Ramos (cell line): ENCODE results near the gene THAP5.

ENCODE experiments used
- in situ Hi-C: fragments of 300-500 bp; cut with MboI; formaldehyde crosslinking; loops from one replicate; pipeline ENCODE4 v1.14.3; 2022; ENCODE audit warnings: low sequenced_read_pairs; ENCODE audit not compliant: unreplicated experiment

Gene THAP5

GRCh38 chr7:108569381-108570145 is at the start of gene THAP5, which contains the start of gene DNAJB9:
Gene THAP5, minus strand, starts transcription at chr7:108569706. Its CDS starts 137 bp downstream, at chr7:108569569.
Gene DNAJB9, plus strand, starts transcription at chr7:108569874. Its CDS starts 1,853 bp downstream, at chr7:108571727.
- in situ Hi-C loops = no loop called here

- in situ Hi-C loops = no loop called here
These were observed 48.5 kb upstream of the THAP5 start for GRCh38 chr7:108618056-108618455.

GRCh38 chr7:108614896-108615295 is 45.4 kb upstream of the THAP5 start:
- in situ Hi-C loops = no loop called here

- in situ Hi-C loops = no loop called here
These were observed 44.5 kb upstream of the THAP5 start for GRCh38 chr7:108613949-108614381.

GRCh38 chr7:108613147-108613948 is 43.8 kb upstream of the THAP5 start:
- in situ Hi-C loops = no loop called here

- in situ Hi-C loops = no loop called here
These were observed 41.8 kb upstream of the THAP5 start for GRCh38 chr7:108611268-108611667.

- in situ Hi-C loops = no loop called here
These were observed 40.1 kb upstream of the THAP5 start for GRCh38 chr7:108609643-108610042.

- in situ Hi-C loops = no loop called here
These were observed 36.2 kb upstream of the THAP5 start for GRCh38 chr7:108605559-108606201.

- in situ Hi-C loops = no loop called here
These were observed 35.0 kb upstream of the THAP5 start for GRCh38 chr7:108604307-108605077.

GRCh38 chr7:108603656-108604306 is 34.3 kb upstream of the THAP5 start:
- in situ Hi-C loops = no loop called here

- in situ Hi-C loops = no loop called here
These were observed 30.9 kb upstream of the THAP5 start for GRCh38 chr7:108600399-108600798.

- in situ Hi-C loops = no loop called here
These were observed 29.5 kb upstream of the THAP5 start for GRCh38 chr7:108598914-108599580.

GRCh38 chr7:108598153-108598552 is 28.6 kb upstream of the THAP5 start:
- in situ Hi-C loops = no loop called here

GRCh38 chr7:108596560-108596959 is 27.1 kb upstream of the THAP5 start:
- in situ Hi-C loops = no loop called here

GRCh38 chr7:108592646-108593201 is 23.2 kb upstream of the THAP5 start:
- in situ Hi-C loops = no loop called here

- in situ Hi-C loops = no loop called here
These were observed 21.1 kb upstream of the THAP5 start for GRCh38 chr7:108590606-108591005.

GRCh38 chr7:108589874-108590273 is 20.4 kb upstream of the THAP5 start:
- in situ Hi-C loops = loop anchor here (10.0 kb wide), 1 partner anchor 405 kb away; no protein-coding TSS in a partner anchor

GRCh38 chr7:108589199-108589598 is 19.7 kb upstream of the THAP5 start:
- in situ Hi-C loops = loop anchor here (10.0 kb wide), 1 partner anchor 404 kb away; no protein-coding TSS in a partner anchor
